Measurements from ENCODE around the gene MUCL3. TPM values are rescaled to one million over a fixed set of nuclear protein-coding genes. Genes with fewer than 3 reads are reported as not detected.
"Not testable (repeated sequence)": the region's sequence is repeated elsewhere in the genome, so short reads cannot be mapped to it uniquely, and the experiment has no call there.

MUCL3 gene
- total and polyA plus RNA-seq, 2 of the 8 experiments (the other 6 are each of a cell fraction or from before 2014, with no cell fraction given): 0.15 to 0.37 TPM

DNA sequence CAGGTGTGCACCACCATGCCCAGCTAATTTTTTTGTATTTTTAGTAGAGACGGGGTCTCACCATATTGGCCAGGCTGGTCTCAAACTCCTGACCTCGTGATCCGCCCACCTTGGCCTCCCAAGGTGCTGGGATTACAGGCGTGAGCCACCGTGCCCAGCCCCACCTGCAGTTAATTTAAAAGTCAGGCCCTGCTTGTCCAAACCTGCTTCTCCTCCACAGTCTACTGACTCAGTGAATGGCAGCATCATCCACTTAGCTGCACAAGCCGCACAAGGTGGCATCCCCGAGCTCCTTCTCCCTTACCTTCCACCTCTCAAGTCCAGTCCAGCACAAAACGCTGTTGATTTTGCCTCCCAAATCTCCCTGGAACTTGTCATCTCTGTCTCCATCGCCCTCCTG is 38.6 kb upstream of the MUCL3 start:
- H4K8ac ChIP-seq (ENCODE audit: extremely low read depth, insufficient read depth, low read length); H3K4me1 ChIP-seq (replicated peaks in 1 of 4; ENCODE audit: control insufficient read depth in 3 of 4, insufficient read depth in 4 of 4, low read length in 3 of 4); H4K5ac ChIP-seq (ENCODE audit: insufficient read length, low read depth, low read length); H2BK15ac ChIP-seq (ENCODE audit: low read length); H3K23ac ChIP-seq (ENCODE audit: insufficient read length); H4K20me1 ChIP-seq (replicated peaks in 1 of 2; ENCODE audit: control insufficient read depth in 1 of 2, insufficient read depth in 2 of 2, low read length in 2 of 2); H3K27ac ChIP-seq (ENCODE audit: low read depth, low read length); H3K14ac ChIP-seq (ENCODE audit: insufficient read length); H3K9ac ChIP-seq (replicated peaks in 1 of 4; ENCODE audit: extremely low read depth in 1 of 4, low read depth in 3 of 4, low read length in 3 of 4); FAIRE-seq; DNase-seq (ENCODE audit: low read depth in 1 of 2, low spot score in 2 of 2); H3K4me2 ChIP-seq (ENCODE audit: insufficient read depth in 1 of 2, low read depth in 2 of 2, low read length in 2 of 2); H3K27me3 ChIP-seq (replicated peaks in 1 of 4; ENCODE audit: control insufficient read depth in 3 of 4, extremely low read depth in 1 of 4, insufficient read depth in 3 of 4, low read length in 3 of 4); H2AK5ac ChIP-seq (ENCODE audit: low read depth, low read length); H3K79me2 ChIP-seq (ENCODE audit: control insufficient read depth in 1 of 2, insufficient read depth in 2 of 2, low read length in 2 of 2); H4K91ac ChIP-seq (replicated peaks; ENCODE audit: insufficient read length, low read length); H2BK20ac ChIP-seq (ENCODE audit: low read length); H3K79me1 ChIP-seq (ENCODE audit: low read depth, low read length); H2BK5ac ChIP-seq (ENCODE audit: low read depth, low read length); H3K4me3 ChIP-seq (ENCODE audit: extremely low read depth in 1 of 4, insufficient read depth in 2 of 4, low read depth in 3 of 4, low read length in 4 of 4); H3K18ac ChIP-seq (ENCODE audit: extremely low read depth, low read length); H3K4ac ChIP-seq (replicated peaks; ENCODE audit: insufficient read length, low read depth, low read length); H3K9me3 ChIP-seq (ENCODE audit: insufficient read depth in 2 of 2, low read depth in 1 of 2, low read length in 1 of 2); H2AFZ ChIP-seq (ENCODE audit: low read length); H3K23me2 ChIP-seq (ENCODE audit: low read depth, low read length); H2BK120ac ChIP-seq (replicated peaks; ENCODE audit: low read depth, low read length); H3K56ac ChIP-seq (replicated peaks; ENCODE audit: insufficient read length, low read depth, low read length): not testable (repeated sequence)
- Histone ChIP-seq H2BK12ac (ENCODE audit: low read depth, low read length) (peak overlapping the region; percentile 60; the same call in 1 of the 2 replicates), H3K36me3 (ENCODE audit: control insufficient read depth in 2 of 4, insufficient read depth in 4 of 4, low read length in 3 of 4) (peaks cover 14 to 30% (median 27%) of the 10 kb centered on the region in 4 experiments)
- ChIA-PET POLR2A (ENCODE audit: partially characterized antibody) (interaction anchor here (0.6 to 5.4 kb wide), 8 partner anchors 8 to 235 kb away, joined by 3 to 22 read pairs (median 4); partner anchors contain the start of genes DDR1 and VARS2), CTCF (ENCODE audit: partially characterized antibody) (interaction anchor here (0.9 to 4.1 kb wide), 8 partner anchors 9 to 170 kb away, joined by 3 to 9 read pairs (median 4); partner anchors contain the start of gene VARS2)
- WGBS, 2 experiments (ENCODE audit: extremely low coverage in 1 of 2, insufficient coverage in 1 of 2, insufficient read length in 1 of 2, insufficient replicate concordance in 2 of 2, low coverage in 1 of 2, low lambda C conversion rate in 2 of 2, missing lambda C conversion rate in 1 of 2): 91% methylated on average over 9 of the region's 9 CpGs; no CpG with 5 or more reads in 1 of the 2 experiments

Data from H1 (cell line).